Measurements from ENCODE around the gene CHSY3.
A peak's percentile ranks its signal among the peaks of the same experiment; 100 is the strongest.

CHSY3 gene

GRCh38 chr5:130166839-130167490 lies 262.7 kb downstream of the CHSY3 start:
- Histone ChIP-seq H3K27me3 (replicated peaks; ENCODE audit: control insufficient read depth, insufficient read depth, low read length) (no peaks in the 10 kb centered on the region), H3K36me3 (ENCODE audit: control insufficient read depth, insufficient read depth, low read length) (no peaks in the 10 kb centered on the region), H3K4me3 (replicated peaks; ENCODE audit: low read depth, low read length) (no peak overlapping the region)
- TF ChIP-seq CTCF (IDR thresholded peaks at IDR 0.05; ENCODE audit: insufficient read depth, low read length, poor library complexity, severe bottlenecking), result no peak
- DNase-seq (ENCODE audit: extremely low read depth, insufficient read length), result no peak

- Histone ChIP-seq H3K27me3 (replicated peaks; ENCODE audit: control insufficient read depth, insufficient read depth, low read length) (no peaks in the 10 kb centered on the region), H3K36me3 (ENCODE audit: control insufficient read depth, insufficient read depth, low read length) (no peaks in the 10 kb centered on the region), H3K4me3 (replicated peaks; ENCODE audit: low read depth, low read length) (no peak overlapping the region)
- TF ChIP-seq CTCF (IDR thresholded peaks at IDR 0.05; ENCODE audit: insufficient read depth, low read length, poor library complexity, severe bottlenecking), result no peak
- no peak for DNase-seq (ENCODE audit: extremely low read depth, insufficient read length)
Measured at GRCh38 chr5:130168211-130168610, 263.9 kb downstream of the CHSY3 start.

- no peak for DNase-seq (ENCODE audit: extremely low read depth, insufficient read length)
- no peaks in the 10 kb centered on the region for H3K27me3 ChIP-seq (replicated peaks; ENCODE audit: control insufficient read depth, insufficient read depth, low read length)
Measured at GRCh38 chr5:130171699-130172098, 267.4 kb downstream of the CHSY3 start.

GRCh38 chr5:130183115-130183514 lies 278.9 kb downstream of the CHSY3 start:
- Histone ChIP-seq H3K4me3 (replicated peaks; ENCODE audit: low read depth, low read length) (no peak overlapping the region), H3K36me3 (ENCODE audit: control insufficient read depth, insufficient read depth, low read length) (no peaks in the 10 kb centered on the region), H3K27me3 (replicated peaks; ENCODE audit: control insufficient read depth, insufficient read depth, low read length) (no peaks in the 10 kb centered on the region)
- no peak for TF ChIP-seq CTCF (IDR thresholded peaks at IDR 0.05; ENCODE audit: insufficient read depth, low read length, poor library complexity, severe bottlenecking)
- no peak for DNase-seq (ENCODE audit: extremely low read depth, insufficient read length)

More at GRCh38 chr5:130171699-130172098, 267.4 kb downstream of the CHSY3 start:
- no peak for TF ChIP-seq CTCF (IDR thresholded peaks at IDR 0.05; ENCODE audit: insufficient read depth, low read length, poor library complexity, severe bottlenecking)
- Histone ChIP-seq H3K36me3 (ENCODE audit: control insufficient read depth, insufficient read depth, low read length) (no peaks in the 10 kb centered on the region), H3K4me3 (replicated peaks; ENCODE audit: low read depth, low read length) (no peak overlapping the region)

- no peak for DNase-seq (ENCODE audit: extremely low read depth, insufficient read length)
- Histone ChIP-seq H3K36me3 (ENCODE audit: control insufficient read depth, insufficient read depth, low read length) (no peaks in the 10 kb centered on the region), H3K27me3 (replicated peaks; ENCODE audit: control insufficient read depth, insufficient read depth, low read length) (no peaks in the 10 kb centered on the region), H3K4me3 (replicated peaks; ENCODE audit: low read depth, low read length) (no peak overlapping the region)
- TF ChIP-seq CTCF (IDR thresholded peaks at IDR 0.05; ENCODE audit: insufficient read depth, low read length, poor library complexity, severe bottlenecking), result no peak
Measured at GRCh38 chr5:130189961-130190360, 285.7 kb downstream of the CHSY3 start.

GRCh38 chr5:130198927-130199326 lies 294.7 kb downstream of the CHSY3 start:
- peak; percentile 38 for TF ChIP-seq CTCF (IDR thresholded peaks at IDR 0.05; ENCODE audit: insufficient read depth, low read length, poor library complexity, severe bottlenecking)
- H3K4me3 ChIP-seq (replicated peaks; ENCODE audit: low read depth, low read length), result no peak overlapping the region
- H3K27me3 ChIP-seq (replicated peaks; ENCODE audit: control insufficient read depth, insufficient read depth, low read length), result no peaks in the 10 kb centered on the region
- no peaks in the 10 kb centered on the region for H3K36me3 ChIP-seq (ENCODE audit: control insufficient read depth, insufficient read depth, low read length)
- DNase-seq (ENCODE audit: extremely low read depth, insufficient read length), result no peak

Data from GM06990 (cell line).